GM04503 (cell line): ENCODE data around the gene KRTAP3-2.
"Not testable (repeated sequence)": the region's sequence is repeated elsewhere in the genome, so short reads cannot be mapped to it uniquely, and the experiment has no call there.

Source experiments
- DNase-seq: peaks from one replicate; pipeline ENCODE4 v3.0.0-alpha.2; 2012; ENCODE audit warnings: low read depth

KRTAP3-2 gene

GRCh38 chr17:40999563-40999962 lies at the start of gene KRTAP3-2:
KRTAP3-2 (minus strand) TSS chr17:40999906; CDS start chr17:40999853, 53 bp downstream.
- not testable (repeated sequence) for DNase-seq

DNA sequence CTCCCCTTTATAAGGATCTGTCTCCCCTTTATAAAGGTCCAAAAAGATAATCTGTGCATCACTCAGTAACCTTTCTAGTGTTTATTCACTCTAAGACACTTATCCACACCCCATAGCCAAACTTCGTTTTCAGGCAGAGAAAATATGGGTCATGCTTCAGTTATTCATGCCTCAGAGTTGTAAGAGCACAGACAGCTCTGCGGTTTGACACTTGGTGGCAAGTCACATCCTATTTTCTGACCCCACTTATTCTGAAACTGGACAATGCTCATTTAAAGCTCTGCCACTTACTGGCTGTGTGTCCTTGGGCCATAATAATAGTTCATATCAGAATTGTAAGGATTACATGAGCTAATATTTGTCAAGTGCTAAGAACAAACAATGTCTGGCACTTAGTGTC lies 49.4 kb upstream of the KRTAP3-2 start:
- peak; percentile 82 for DNase-seq

DNA sequence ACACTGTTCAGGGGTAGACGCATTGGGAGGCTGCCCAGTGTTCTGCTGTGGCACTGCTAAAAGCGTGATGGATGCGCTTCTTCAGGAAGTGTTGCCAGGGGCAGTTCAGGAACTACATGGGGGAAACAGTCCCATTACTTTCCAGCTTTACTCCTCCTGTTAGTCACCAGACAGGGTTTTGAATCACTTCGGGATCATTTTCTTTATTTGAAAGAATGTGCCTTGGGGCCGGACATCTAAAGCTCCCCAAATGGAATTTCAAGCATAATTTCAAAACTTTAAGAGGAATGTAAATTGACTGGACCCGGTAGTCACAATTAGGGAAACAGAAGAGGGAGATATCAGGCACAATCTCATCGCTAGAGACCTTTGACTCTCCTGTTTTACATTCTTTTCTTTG lies 48.7 kb upstream of the KRTAP3-2 start:
- peak; percentile 65 for DNase-seq

DNA sequence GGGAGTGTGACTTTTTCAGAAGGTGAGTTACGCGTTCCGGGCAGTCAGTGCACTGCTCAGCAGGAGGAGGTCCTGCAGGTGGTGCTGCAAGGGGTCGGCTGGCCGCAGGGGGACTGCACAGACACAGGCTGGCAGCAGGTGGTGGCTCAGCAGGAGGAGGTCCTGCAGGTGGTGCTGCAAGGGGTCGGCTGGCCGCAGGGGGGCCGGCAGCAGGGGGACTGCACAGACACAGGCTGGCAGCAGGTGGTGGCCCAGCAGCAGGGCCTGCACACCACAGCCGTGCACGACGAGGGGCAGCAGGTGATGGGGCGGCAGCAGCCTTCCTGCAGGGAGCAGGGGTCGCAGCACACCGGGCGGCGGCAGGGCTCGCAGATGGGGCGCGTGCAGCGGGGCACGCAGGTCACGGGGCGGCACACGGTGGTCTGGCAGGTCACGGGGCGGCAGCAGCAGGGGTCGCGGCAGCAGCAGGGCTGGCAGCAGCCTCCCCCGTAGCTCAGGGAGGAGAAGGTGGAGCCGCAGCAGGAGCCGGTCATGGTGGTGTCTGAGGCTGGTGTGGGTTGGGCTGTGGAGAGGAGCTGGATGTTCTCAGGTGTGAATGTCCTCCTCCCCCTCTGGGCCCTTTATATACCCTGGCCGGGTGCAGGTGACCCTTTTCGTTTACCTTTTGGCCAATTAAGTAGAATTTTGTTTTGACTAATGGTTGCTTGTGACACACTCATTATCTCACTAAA lies 47.2 kb upstream of the KRTAP3-2 start, which contains the start of gene KRTAP2-1:
Gene KRTAP2-1 (minus strand): TSS at position 582 of the 731 bp plus-strand sequence. CDS start 49 bp downstream, at position 533.
- DNase-seq = not testable (repeated sequence)

DNA sequence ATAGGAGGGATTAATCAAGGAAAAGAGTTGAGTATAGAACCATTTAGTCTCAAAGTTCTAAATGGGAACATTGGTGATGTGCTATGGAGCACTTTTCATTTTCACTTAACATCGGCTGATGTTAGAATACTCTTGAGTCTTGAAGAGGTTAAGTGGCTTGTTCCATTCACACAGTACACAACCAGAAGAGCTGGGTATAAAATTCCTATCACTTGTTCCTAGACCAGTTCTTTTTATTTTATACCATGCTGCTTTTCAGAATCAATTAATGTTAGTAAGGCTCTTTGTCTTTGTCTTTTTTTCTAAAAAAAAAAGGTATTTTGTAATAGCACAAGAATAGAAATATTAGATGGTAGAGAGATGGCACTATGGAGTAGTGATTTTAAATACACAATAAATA lies 43.2 kb upstream of the KRTAP3-2 start:
- DNase-seq = no peak

GRCh38 chr17:41040783-41041571 lies 41.3 kb upstream of the KRTAP3-2 start, which contains the start of gene KRTAP1-1:
KRTAP1-1 (minus strand) TSS chr17:41041450; CDS start chr17:41041397, 53 bp downstream.
- DNase-seq = not testable (repeated sequence)

- DNase-seq = no peak
These were observed 38.2 kb upstream of the KRTAP3-2 start for GRCh38 chr17:41037853-41038350.

- not testable (repeated sequence) for DNase-seq
These were observed 34.7 kb upstream of the KRTAP3-2 start, which contains the start of gene KRTAP1-3 for GRCh38 chr17:41034346-41034935. KRTAP1-3 (minus strand) TSS chr17:41034874; CDS start chr17:41034821, 53 bp downstream.

DNA sequence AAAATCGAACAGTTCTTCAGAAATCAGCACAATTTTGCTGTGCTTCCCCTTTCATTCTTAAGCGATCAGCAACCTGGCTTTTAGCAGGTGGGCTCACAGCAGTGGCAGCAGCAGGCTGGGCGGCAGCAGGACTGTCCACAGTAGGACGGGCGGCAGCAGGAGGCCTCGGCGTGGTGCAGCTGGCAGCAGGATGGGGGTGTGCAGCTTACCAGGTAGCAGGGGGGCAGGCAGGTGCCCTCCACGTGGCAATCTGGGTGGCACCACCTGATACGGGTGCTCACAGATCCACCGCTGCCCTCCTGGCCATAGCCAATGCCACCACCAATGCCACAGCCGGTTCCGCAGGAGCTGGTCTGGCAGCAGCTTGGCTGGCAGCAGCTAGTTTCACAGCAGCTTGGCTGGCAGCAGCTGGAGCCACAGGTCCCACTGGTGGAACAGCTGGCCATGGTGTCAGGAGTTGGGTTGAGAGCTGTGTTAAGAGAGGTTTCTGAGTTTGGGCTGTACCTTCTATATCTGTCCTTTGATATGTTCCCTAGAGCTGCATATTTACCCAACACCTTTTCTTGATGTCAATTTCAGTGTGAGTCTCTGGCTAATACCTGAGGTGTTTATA lies 30.0 kb upstream of the KRTAP3-2 start, which contains the start of gene KRTAP1-4:
Gene KRTAP1-4 (minus strand): TSS at position 563 of the 613 bp plus-strand sequence. CDS start 117 bp downstream, at position 446.
- no peak for DNase-seq

DNA sequence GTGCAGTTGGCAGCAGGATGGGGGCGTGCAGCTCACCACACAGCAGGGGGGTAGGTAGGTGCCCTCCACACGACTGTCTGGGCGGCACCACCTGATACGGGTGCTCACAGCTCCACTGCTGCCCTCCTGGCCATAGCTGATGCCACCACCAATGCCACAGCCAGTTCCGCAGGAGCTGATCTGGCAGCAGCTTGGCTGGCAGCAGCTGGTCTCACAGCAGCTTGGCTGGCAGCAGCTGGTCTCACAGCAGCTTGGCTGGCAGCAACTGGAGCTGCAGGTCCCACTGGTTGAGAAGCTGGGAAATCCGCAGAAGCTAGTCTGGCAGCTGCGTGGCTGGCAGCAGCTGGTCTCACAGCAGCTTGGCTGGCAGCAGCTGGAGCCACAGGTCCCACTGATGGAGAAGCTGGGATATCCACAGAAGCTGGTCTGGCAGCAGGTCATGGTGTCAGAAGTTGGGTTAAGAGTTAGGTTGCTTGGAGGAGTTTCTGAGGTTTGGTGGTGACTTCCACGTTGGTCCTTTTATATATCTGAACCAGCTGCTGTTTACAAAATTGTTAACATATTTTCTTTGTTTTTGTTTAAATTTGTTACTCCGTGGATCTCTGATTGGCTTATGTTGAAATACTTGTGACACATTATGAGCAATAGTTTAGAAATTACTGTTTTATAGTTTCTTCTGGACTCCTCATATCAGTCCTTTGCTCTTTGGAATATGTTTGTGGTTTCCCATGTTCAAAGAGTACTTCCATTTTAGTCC lies 27.2 kb upstream of the KRTAP3-2 start, which contains the start of gene KRTAP1-5:
Gene KRTAP1-5 (minus strand): TSS at position 494 of the 757 bp plus-strand sequence. CDS start 53 bp downstream, at position 441.
- peak; percentile 95 for DNase-seq

DNA sequence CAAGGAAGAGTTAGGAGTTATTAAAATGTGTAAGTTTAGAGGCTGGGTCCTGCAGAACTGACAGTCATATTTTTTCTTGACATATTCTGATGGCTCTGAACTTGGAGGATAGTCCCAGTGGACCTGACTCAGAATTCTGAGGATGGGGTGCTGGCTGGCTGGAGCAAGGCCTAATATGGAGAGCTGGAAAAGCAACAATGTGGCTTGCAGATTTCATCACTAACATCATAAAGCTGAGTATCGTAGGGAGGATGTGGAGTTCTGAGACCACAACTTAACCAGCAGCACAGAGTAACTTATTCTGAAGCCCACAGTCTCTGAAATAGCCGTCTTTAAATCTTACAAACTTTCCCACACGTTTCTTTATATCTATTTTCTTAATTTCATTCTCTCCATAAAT lies 25.0 kb upstream of the KRTAP3-2 start:
- DNase-seq = peak; percentile 33

GRCh38 chr17:41020336-41020735 lies 20.6 kb upstream of the KRTAP3-2 start:
- DNase-seq = no peak

DNA sequence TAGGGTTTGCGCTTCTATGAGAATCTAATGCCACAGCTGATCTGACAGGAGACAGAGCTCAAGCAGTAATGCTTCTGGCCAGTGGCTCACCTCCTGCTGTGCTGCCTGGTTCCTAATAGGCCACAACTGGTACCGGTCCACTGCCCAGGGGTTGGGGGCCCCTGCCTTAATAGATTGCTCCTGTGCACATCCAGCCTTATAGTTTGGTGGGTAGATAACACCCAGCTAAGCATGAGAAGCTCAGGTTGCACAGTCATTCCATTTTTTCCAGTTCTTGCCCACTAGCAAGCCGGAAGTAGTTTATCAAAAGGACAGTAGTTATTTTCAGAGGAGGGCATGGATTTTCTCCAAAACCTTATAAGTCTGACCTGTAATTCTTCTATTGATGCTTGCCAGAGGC lies 19.7 kb upstream of the KRTAP3-2 start:
- no peak for DNase-seq

DNA sequence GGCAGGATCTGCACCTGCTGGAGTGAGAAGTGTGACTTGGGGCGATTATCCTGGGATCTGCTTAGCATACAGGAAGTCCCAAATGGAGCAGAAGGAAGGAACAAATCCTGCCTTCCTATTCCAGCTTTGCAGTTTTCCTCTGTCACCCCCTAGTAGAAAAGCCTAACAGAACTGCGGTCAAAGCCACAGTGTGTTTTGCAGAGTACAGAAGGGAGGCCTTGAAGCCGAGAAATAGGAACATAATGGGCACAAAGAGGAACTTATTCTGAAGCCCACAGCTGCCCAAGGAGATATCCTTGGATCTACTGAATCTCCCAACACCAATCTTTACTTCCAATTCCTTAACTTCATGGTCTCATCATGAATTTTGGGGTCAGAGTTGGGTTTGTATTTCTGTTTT lies 18.8 kb upstream of the KRTAP3-2 start:
- DNase-seq = no peak

GRCh38 chr17:41016578-41017215 lies 17.0 kb upstream of the KRTAP3-2 start:
- no peak for DNase-seq

DNA sequence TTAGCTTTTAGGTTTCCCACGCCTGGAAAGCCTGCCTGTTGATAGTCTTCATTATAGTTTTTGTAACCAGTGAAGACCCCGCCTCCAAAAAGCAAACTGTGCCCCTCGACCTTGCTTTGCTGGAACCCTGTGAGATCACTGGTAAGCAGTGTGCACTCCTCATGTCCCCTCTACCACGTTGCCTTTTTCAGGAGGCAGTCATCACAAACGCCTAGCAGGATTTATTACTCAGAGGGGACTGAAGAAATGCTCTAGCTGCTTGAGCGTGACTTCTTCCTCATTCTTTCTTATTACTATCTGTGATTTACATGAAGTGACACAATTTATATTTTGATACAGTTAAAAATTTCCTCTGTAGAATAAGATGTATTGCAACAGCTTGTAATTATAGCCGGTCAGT lies 15.7 kb upstream of the KRTAP3-2 start:
- DNase-seq = no peak

DNA sequence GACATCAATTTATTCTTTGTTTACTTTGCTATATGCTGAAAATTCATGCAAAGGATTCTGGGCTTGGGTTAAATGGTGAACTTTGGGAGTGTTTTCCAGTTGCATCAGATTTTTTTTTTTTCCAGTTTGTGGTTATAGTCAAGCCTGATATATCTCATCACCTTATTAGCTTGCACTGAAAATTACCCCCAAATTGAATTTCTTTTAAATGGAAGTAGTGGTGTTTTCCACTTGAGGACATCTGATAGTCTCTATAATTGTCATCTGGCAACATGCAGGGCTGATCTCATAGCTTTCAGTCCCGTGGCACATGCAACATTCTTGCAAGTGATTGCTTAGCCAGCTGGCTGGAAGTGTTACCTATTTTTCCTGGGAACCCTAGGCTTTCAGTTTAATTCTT lies 13.9 kb upstream of the KRTAP3-2 start:
- peak; percentile 29 for DNase-seq

- peak; percentile 42 for DNase-seq
These were observed 13.5 kb upstream of the KRTAP3-2 start for GRCh38 chr17:41013181-41013580.

DNA sequence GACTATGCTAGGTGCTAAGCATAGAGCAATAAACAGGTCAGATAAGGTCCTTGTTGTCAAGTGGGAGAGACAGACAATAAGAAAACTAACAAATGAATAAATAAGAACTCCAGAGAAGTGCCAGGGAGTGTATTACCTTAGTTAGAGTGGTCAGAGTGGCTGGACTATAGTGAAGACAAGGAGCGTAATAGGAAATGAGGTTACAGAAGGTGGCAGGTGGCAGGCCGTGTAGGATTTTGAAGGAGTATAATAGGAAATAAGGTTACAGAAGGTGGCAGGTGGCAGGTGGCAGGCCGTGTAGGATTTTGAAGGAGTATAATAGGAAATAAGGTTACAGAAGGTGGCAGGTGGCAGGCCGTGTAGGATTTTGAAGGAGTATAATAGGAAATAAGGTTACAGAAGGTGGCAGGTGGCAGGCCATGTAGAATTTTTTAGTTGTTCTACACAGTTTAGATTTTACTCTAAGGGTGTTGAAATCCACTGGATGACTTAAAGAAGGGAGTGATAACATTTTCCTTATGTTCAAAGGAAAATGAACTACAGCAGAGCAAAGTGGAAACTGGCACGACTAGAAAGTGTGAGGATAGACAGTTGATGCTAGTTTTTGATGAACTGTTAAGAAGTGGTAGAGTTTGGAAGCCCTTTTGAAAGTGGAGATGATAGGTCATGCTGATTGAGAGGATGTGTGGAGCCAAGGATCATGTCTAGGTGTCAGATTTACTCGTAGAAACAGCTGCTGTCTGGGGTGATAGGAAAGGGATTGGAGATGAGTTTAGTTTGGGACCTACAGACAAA lies 12.8 kb upstream of the KRTAP3-2 start:
- DNase-seq = no peak
